ENCODE data around the gene CHFR.

DNA sequence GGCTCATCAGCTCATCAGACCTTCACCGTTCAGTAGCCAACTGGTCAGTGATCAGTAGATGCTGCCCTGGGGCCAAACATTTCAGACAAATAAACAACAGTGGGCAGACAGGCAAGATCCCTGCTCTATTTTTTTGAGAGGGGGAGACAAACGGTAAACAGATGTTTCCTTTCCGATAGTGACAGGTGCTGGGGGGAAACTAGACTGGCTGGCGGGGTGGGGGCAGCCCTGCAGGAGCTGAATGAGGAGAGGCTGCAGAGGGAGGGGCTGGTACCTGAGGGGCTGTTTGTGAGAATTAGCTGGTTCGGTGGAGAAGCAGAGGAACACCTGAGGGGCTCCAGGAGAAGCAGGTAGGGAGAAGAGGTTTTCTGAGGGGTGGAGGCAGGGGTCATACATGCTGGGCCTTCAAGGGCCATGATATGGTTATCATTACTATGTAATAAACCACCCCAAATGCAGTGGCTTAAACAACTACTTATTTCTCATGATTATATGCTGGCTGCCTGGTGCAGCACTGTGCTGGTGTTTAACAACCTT, 50.5 kb downstream of the CHFR start:
- no peak for TF ChIP-seq EHMT2 (IDR thresholded peaks at IDR 0.05)
- TF ChIP-seq, protein P1, sequence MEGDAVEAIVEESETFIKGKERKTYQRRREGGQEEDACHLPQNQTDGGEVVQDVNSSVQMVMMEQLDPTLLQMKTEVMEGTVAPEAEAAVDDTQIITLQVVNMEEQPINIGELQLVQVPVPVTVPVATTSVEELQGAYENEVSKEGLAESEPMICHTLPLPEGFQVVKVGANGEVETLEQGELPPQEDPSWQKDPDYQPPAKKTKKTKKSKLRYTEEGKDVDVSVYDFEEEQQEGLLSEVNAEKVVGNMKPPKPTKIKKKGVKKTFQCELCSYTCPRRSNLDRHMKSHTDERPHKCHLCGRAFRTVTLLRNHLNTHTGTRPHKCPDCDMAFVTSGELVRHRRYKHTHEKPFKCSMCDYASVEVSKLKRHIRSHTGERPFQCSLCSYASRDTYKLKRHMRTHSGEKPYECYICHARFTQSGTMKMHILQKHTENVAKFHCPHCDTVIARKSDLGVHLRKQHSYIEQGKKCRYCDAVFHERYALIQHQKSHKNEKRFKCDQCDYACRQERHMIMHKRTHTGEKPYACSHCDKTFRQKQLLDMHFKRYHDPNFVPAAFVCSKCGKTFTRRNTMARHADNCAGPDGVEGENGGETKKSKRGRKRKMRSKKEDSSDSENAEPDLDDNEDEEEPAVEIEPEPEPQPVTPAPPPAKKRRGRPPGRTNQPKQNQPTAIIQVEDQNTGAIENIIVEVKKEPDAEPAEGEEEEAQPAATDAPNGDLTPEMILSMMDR (IDR thresholded peaks at IDR 0.05 in 2 of 3, conservative IDR thresholded peaks at IDR 0.05 in 1 of 3; ENCODE audit: insufficient read depth in 2 of 3, low read depth in 1 of 3, low read length in 3 of 3): no peak
- no peak for TF ChIP-seq PATZ1 (CRISPR knock-in tag; IDR thresholded peaks at IDR 0.05; ENCODE audit: borderline replicate concordance)
- no peak for TF ChIP-seq TCF7 (IDR thresholded peaks at IDR 0.05; ENCODE audit: borderline replicate concordance)
- no peak for TF ChIP-seq CXXC5 (CRISPR knock-in tag; IDR thresholded peaks at IDR 0.05)
- TF ChIP-seq NFRKB (IDR thresholded peaks at IDR 0.05; ENCODE audit: low read depth): no peak
- no peak for TF ChIP-seq HNRNPK (IDR thresholded peaks at IDR 0.05; ENCODE audit: low read depth, low read length, poor library complexity, severe bottlenecking)
- TF ChIP-seq POLR2A (conservative IDR thresholded peaks at IDR 0.05): no peak
- TF ChIP-seq, protein P2, sequence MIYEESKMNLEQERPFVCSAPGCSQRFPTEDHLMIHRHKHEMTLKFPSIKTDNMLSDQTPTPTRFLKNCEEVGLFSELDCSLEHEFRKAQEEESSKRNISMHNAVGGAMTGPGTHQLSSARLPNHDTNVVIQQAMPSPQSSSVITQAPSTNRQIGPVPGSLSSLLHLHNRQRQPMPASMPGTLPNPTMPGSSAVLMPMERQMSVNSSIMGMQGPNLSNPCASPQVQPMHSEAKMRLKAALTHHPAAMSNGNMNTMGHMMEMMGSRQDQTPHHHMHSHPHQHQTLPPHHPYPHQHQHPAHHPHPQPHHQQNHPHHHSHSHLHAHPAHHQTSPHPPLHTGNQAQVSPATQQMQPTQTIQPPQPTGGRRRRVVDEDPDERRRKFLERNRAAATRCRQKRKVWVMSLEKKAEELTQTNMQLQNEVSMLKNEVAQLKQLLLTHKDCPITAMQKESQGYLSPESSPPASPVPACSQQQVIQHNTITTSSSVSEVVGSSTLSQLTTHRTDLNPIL (CRISPR knock-in tag; IDR thresholded peaks at IDR 0.05): no peak
- TF ChIP-seq ZNF785 (CRISPR knock-in tag; IDR thresholded peaks at IDR 0.05): no peak
- TF ChIP-seq ETV6 (IDR thresholded peaks at IDR 0.05; ENCODE audit: borderline replicate concordance in 1 of 2, low read depth in 2 of 2, low read length in 1 of 2): no peak
- TF ChIP-seq ETV6 (CRISPR knock-in tag; IDR thresholded peaks at IDR 0.05; ENCODE audit: borderline replicate concordance): no peak
- no peak for TF ChIP-seq ZNF561 (CRISPR knock-in tag; conservative IDR thresholded peaks at IDR 0.05)
- no peak for TF ChIP-seq CCAR2 (IDR thresholded peaks at IDR 0.05; ENCODE audit: low read depth, low read length)

Measured in K562 (cell line).